ENCODE results near the gene LPCAT3. TPM values are rescaled to one million over a fixed set of nuclear protein-coding genes. Genes with fewer than 3 reads are reported as not detected.

Gene LPCAT3
- total and polyA plus RNA-seq, 2 of the 13 experiments (the other 11 are each of a cell fraction or from before 2014, with no cell fraction given) = 44.5 to 64.3 TPM

DNA sequence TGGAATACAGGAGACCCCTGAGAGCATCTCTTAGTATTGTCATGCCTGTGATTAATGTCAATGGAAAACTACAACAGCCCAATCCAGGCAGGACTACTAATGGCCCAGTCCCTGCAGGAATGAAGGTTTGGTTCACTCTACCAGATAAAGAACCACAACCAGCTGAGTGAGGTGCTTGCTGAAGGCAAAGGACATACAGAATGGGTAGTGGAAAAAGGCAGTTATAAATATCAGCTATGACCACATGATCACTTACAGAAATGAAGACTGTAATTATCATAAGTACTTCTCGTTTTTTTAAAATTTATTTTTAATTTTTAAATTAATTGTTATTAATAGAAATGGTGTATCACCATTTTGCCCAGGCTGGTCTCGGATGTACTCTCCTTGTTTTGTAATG is 17.2 kb upstream of the LPCAT3 start:
- CTCF ChIA-PET (ENCODE audit: low intra/inter-chr PET ratio, low total read pairs) = no interaction called here

DNA sequence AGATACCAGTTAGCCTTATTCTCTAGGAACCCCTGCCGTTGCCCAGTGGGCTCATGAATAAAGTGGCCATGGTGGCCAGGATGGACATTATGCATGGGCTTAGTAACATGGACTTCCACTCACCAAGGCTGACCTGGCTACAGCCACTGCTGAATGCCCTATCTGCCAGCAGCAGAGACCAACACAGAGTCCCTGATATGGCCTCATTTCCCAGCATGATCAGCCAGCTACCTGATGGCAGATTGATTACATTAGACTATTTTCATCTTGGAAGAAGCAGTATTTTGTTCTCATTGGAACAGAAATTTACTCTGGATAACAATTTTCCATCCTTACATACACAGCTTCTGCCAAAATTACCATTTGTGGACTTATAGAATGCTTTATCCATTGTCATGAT is 16.2 kb upstream of the LPCAT3 start:
- ChIA-PET CTCF (ENCODE audit: low intra/inter-chr PET ratio, low total read pairs) (no interaction called here), POLR2A (no interaction called here)
- BruUV-seq (replicated peaks) = no TSS peak
- no peaks in the 10 kb centered on the region for H3K9me3 ChIP-seq (ENCODE audit: low read length)
- H3K27ac ChIP-seq (ENCODE audit: extremely low read length, insufficient read depth, low read length) = no peak overlapping the region
- no peak overlapping the region for H3K9ac ChIP-seq (ENCODE audit: insufficient read depth, low read depth, low read length)
- no peaks in the 10 kb centered on the region for H3K27me3 ChIP-seq (ENCODE audit: control insufficient read depth in 1 of 2, insufficient read depth in 2 of 2, low read length in 2 of 2)
- intact Hi-C loops (cut with micrococcal nuclease; ENCODE audit: unreplicated experiment) = no loop called here
- H3K4me3 ChIP-seq (replicated peaks in 1 of 3; ENCODE audit: insufficient read depth in 1 of 3, low read depth in 2 of 3, low read length in 3 of 3) = no peak overlapping the region
- no peaks in the 10 kb centered on the region for H4K20me1 ChIP-seq (ENCODE audit: insufficient read depth, low read length)
- 54% methylated on average over 1 of the region's 1 CpG for WGBS (ENCODE audit: low lambda C conversion rate)
- in situ Hi-C loops (cut with HindIII; ENCODE audit: extremely low pct_ligation_motif_present, low pct_unique_long_range_greater_than_20kb) = no loop called here
- no peak for FAIRE-seq
- no peak overlapping the region for H2AFZ ChIP-seq (ENCODE audit: low read length)
- no peak overlapping the region for H3K4me2 ChIP-seq (ENCODE audit: low read depth, low read length)
- DNase-seq (ENCODE audit: low spot score) = no peak
- no peak for ATAC-seq
- H3K79me2 ChIP-seq (ENCODE audit: insufficient read depth, low read length) = no peaks in the 10 kb centered on the region
- H3K4me1 ChIP-seq (ENCODE audit: insufficient read depth, low read length) = peaks cover 11% of the 10 kb centered on the region; the same call in 1 of the 2 replicates
- no peaks in the 10 kb centered on the region for H3K36me3 ChIP-seq (replicated peaks in 1 of 2; ENCODE audit: control insufficient read depth in 1 of 2, insufficient read depth in 2 of 2, low read length in 2 of 2)
- TF ChIP-seq BCL6 (CRISPR knock-in tag; IDR thresholded peaks at IDR 0.05) (no peak), SKI (IDR thresholded peaks at IDR 0.05; ENCODE audit: partially characterized antibody) (no peak), NCOA1 (CRISPR knock-in tag; IDR thresholded peaks at IDR 0.05) (no peak), ZMAT3 (CRISPR knock-in tag; conservative IDR thresholded peaks at IDR 0.05) (no peak), ZNF350 (CRISPR knock-in tag; IDR thresholded peaks at IDR 0.05; ENCODE audit: borderline replicate concordance, low read depth) (no peak), DNMT3B (CRISPR knock-in tag; conservative IDR thresholded peaks at IDR 0.05) (no peak), ZNF329 (CRISPR knock-in tag; IDR thresholded peaks at IDR 0.05; ENCODE audit: low read depth) (no peak), PCBP1 (IDR thresholded peaks at IDR 0.05; ENCODE audit: borderline replicate concordance, low read depth, low read length) (no peak), FOXC1 (CRISPR knock-in tag; IDR thresholded peaks at IDR 0.05; ENCODE audit: borderline replicate concordance) (no peak), ZNF317 (CRISPR knock-in tag; IDR thresholded peaks at IDR 0.05) (no peak), RARA (CRISPR knock-in tag; IDR thresholded peaks at IDR 0.05) (no peak)
- TF ChIP-seq, protein P1, sequence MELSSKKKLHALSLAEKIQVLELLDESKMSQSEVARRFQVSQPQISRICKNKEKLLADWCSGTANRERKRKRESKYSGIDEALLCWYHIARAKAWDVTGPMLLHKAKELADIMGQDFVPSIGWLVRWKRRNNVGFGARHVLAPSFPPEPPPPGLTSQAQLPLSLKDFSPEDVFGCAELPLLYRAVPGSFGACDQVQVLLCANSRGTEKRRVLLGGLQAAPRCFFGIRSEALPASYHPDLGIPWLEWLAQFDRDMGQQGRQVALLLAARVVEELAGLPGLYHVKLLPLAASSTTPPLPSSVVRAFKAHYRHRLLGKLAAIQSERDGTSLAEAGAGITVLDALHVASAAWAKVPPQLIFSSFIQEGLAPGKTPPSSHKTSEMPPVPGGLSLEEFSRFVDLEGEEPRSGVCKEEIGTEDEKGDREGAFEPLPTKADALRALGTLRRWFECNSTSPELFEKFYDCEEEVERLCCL (CRISPR knock-in tag; IDR thresholded peaks at IDR 0.05; ENCODE audit: borderline replicate concordance) = no peak
- TF ChIP-seq, protein P2, sequence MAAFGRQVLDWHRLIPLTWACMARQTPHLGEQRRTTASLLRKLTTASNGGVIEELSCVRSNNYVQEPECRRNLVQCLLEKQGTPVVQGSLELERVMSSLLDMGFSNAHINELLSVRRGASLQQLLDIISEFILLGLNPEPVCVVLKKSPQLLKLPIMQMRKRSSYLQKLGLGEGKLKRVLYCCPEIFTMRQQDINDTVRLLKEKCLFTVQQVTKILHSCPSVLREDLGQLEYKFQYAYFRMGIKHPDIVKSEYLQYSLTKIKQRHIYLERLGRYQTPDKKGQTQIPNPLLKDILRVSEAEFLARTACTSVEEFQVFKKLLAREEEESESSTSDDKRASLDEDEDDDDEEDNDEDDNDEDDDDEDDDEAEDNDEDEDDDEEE (CRISPR knock-in tag; IDR thresholded peaks at IDR 0.05) = no peak

More for the DNA sequence above, 17.2 kb upstream of the LPCAT3 start:
- no peaks in the 10 kb centered on the region for H3K9me3 ChIP-seq (ENCODE audit: low read length)
- intact Hi-C loops (cut with micrococcal nuclease; ENCODE audit: unreplicated experiment) = no loop called here
- FAIRE-seq = no peak
- ATAC-seq = no peak
- TF ChIP-seq ZNF841 (CRISPR knock-in tag; IDR thresholded peaks at IDR 0.05; ENCODE audit: borderline replicate concordance) = no peak
- no peak overlapping the region for H3K4me3 ChIP-seq (replicated peaks in 1 of 3; ENCODE audit: insufficient read depth in 1 of 3, low read depth in 2 of 3, low read length in 3 of 3)
- DNase-seq (ENCODE audit: low spot score) = no peak
- H3K4me2 ChIP-seq (ENCODE audit: low read depth, low read length) = no peak overlapping the region
- no peaks in the 10 kb centered on the region for H3K36me3 ChIP-seq (replicated peaks in 1 of 2; ENCODE audit: control insufficient read depth in 1 of 2, insufficient read depth in 2 of 2, low read length in 2 of 2)
- WGBS (ENCODE audit: low lambda C conversion rate) = 43% methylated on average over 2 of the region's 2 CpGs
- H3K4me1 ChIP-seq (ENCODE audit: insufficient read depth, low read length) = peaks cover 11% of the 10 kb centered on the region; the same call in 1 of the 2 replicates
- POLR2A ChIA-PET = no interaction called here
- H3K9ac ChIP-seq (ENCODE audit: insufficient read depth, low read depth, low read length) = no peak overlapping the region
- no peak overlapping the region for H3K27ac ChIP-seq (ENCODE audit: extremely low read length, insufficient read depth, low read length)
- in situ Hi-C loops (cut with HindIII; ENCODE audit: extremely low pct_ligation_motif_present, low pct_unique_long_range_greater_than_20kb) = no loop called here
- no peaks in the 10 kb centered on the region for H3K27me3 ChIP-seq (ENCODE audit: control insufficient read depth in 1 of 2, insufficient read depth in 2 of 2, low read length in 2 of 2)
- H4K20me1 ChIP-seq (ENCODE audit: insufficient read depth, low read length) = no peaks in the 10 kb centered on the region
- H2AFZ ChIP-seq (ENCODE audit: low read length) = no peak overlapping the region
- BruUV-seq (replicated peaks) = no TSS peak
- no peaks in the 10 kb centered on the region for H3K79me2 ChIP-seq (ENCODE audit: insufficient read depth, low read length)

Measured in HepG2 (cell line).